Myocyte (in vitro differentiated cells): Measurements from ENCODE around the gene PDCD11. TPM values are rescaled to one million over a fixed set of nuclear protein-coding genes. Genes with fewer than 3 reads are reported as not detected.
A peak's percentile ranks its signal among the peaks of the same experiment; 100 is the strongest.
"Not testable (repeated sequence)": the region's sequence is repeated elsewhere in the genome, so short reads cannot be mapped to it uniquely, and the experiment has no call there.

Source experiments
- DNase-seq: peaks from one replicate; pipeline ENCODE4 v3.0.0-alpha.2; 2012; ENCODE audit warnings: low read depth
- total RNA-seq: library from RNA; depleted of rRNA; stranded (reverse); fragments of >200 nt; gene quantifications from 2 replicates; pipeline ENCODE4 v1.2.3, GENCODE V29; 2014

The PDCD11 gene
- total RNA-seq, 1 donor from 2014 or later = 32.3 TPM

GRCh38 chr10:103415581-103415980, 19.2 kb downstream of the PDCD11 start:
- no peak for DNase-seq

- peak; percentile 70 for DNase-seq
These were observed 20.2 kb downstream of the PDCD11 start for GRCh38 chr10:103416436-103417147.

GRCh38 chr10:103417148-103417469, 20.7 kb downstream of the PDCD11 start:
- not testable (repeated sequence) for DNase-seq

GRCh38 chr10:103417601-103418000, 21.2 kb downstream of the PDCD11 start:
- no peak for DNase-seq

GRCh38 chr10:103419101-103419500, 22.7 kb downstream of the PDCD11 start:
- DNase-seq = no peak

- no peak for DNase-seq
These were observed 27.3 kb downstream of the PDCD11 start for GRCh38 chr10:103423748-103424147.

GRCh38 chr10:103427866-103428265, 31.4 kb downstream of the PDCD11 start:
- peak; percentile 38 for DNase-seq

GRCh38 chr10:103428989-103429643, 32.7 kb downstream of the PDCD11 start:
- DNase-seq = no peak

GRCh38 chr10:103429647-103430046, 33.2 kb downstream of the PDCD11 start:
- no peak for DNase-seq

GRCh38 chr10:103431902-103432301, 35.5 kb downstream of the PDCD11 start:
- no peak for DNase-seq

GRCh38 chr10:103433858-103434257, 37.4 kb downstream of the PDCD11 start:
- DNase-seq = no peak

GRCh38 chr10:103439776-103440175, 43.4 kb downstream of the PDCD11 start:
- DNase-seq = no peak

GRCh38 chr10:103440416-103440815, 44.0 kb downstream of the PDCD11 start:
- no peak for DNase-seq

GRCh38 chr10:103441206-103441605, 44.8 kb downstream of the PDCD11 start:
- no peak for DNase-seq

GRCh38 chr10:103441611-103442010, 45.2 kb downstream of the PDCD11 start:
- DNase-seq = no peak

- DNase-seq = peak; percentile 86
These were observed 45.6 kb downstream of the PDCD11 start for GRCh38 chr10:103442031-103442461.

- DNase-seq = no peak
These were observed 47.2 kb downstream of the PDCD11 start for GRCh38 chr10:103443475-103444185.

GRCh38 chr10:103444478-103444877, 48.1 kb downstream of the PDCD11 start:
- no peak for DNase-seq

- no peak for DNase-seq
These were observed 48.9 kb downstream of the PDCD11 start for GRCh38 chr10:103445366-103445765.

GRCh38 chr10:103445767-103446567, 49.5 kb downstream of the PDCD11 start:
- DNase-seq = peak; percentile 60

GRCh38 chr10:103447187-103447586, 50.8 kb downstream of the PDCD11 start:
- no peak for DNase-seq
